GM21737 (cell line): ENCODE measurements around the gene TULP3.
"Not testable (repeated sequence)": the region's sequence is repeated elsewhere in the genome, so short reads cannot be mapped to it uniquely, and the experiment has no call there.

Experiments
- ATAC-seq: cut with Tn5 transposase; IDR thresholded peaks from one replicate; pipeline ENCODE4 v1.9.1; 2021; ENCODE audit warnings: mild to moderate bottlenecking, moderate library complexity; ENCODE audit not compliant: unreplicated experiment

The TULP3 gene

GRCh38 chr12:2890388-2891239 lies at the start of gene TULP3:
Gene TULP3, plus strand, starts transcription at chr12:2890891. Its CDS starts 57 bp downstream, at chr12:2890948.
- ATAC-seq, result peak; percentile 94

GRCh38 chr12:2841056-2841650 lies 49.5 kb upstream of the TULP3 start:
- no peak for ATAC-seq

GRCh38 chr12:2842948-2843347 lies 47.7 kb upstream of the TULP3 start:
- ATAC-seq, result no peak

- no peak for ATAC-seq
These were observed 45.9 kb upstream of the TULP3 start for GRCh38 chr12:2844786-2845185.

GRCh38 chr12:2845280-2845679 lies 45.4 kb upstream of the TULP3 start:
- no peak for ATAC-seq

GRCh38 chr12:2851931-2852330 lies 38.8 kb upstream of the TULP3 start:
- ATAC-seq, result no peak

GRCh38 chr12:2853626-2854025 lies 37.1 kb upstream of the TULP3 start:
- no peak for ATAC-seq

GRCh38 chr12:2854669-2855453 lies 35.8 kb upstream of the TULP3 start:
- no peak for ATAC-seq

- no peak for ATAC-seq
These were observed 35.1 kb upstream of the TULP3 start for GRCh38 chr12:2855546-2855945.

- no peak for ATAC-seq
These were observed 34.6 kb upstream of the TULP3 start for GRCh38 chr12:2856051-2856450.

- no peak for ATAC-seq
These were observed 33.7 kb upstream of the TULP3 start, which contains the start of gene TEX52 for GRCh38 chr12:2857021-2857431. Gene TEX52, minus strand, starts transcription at chr12:2857039. Its CDS starts 13 bp downstream, at chr12:2857026.

- ATAC-seq, result no peak
These were observed 33.1 kb upstream of the TULP3 start for GRCh38 chr12:2857576-2857975.

- no peak for ATAC-seq
These were observed 32.4 kb upstream of the TULP3 start for GRCh38 chr12:2858334-2858733.

GRCh38 chr12:2858944-2859421 lies 31.7 kb upstream of the TULP3 start:
- no peak for ATAC-seq

- no peak for ATAC-seq
These were observed 30.5 kb upstream of the TULP3 start for GRCh38 chr12:2860170-2860569.

- ATAC-seq, result no peak
These were observed 27.8 kb upstream of the TULP3 start for GRCh38 chr12:2862876-2863275.

GRCh38 chr12:2863402-2863801 lies 27.3 kb upstream of the TULP3 start:
- not testable (repeated sequence) for ATAC-seq

GRCh38 chr12:2864198-2864597 lies 26.5 kb upstream of the TULP3 start:
- ATAC-seq, result no peak

GRCh38 chr12:2868986-2869632 lies 21.6 kb upstream of the TULP3 start:
- not testable (repeated sequence) for ATAC-seq

GRCh38 chr12:2876431-2877046 lies 14.2 kb upstream of the TULP3 start:
- ATAC-seq, result peak; percentile 6
